Stimulated activated CD4-positive, alpha-beta T cell treated with anti-CD3 and anti-CD28 coated beads, Interleukin-1b, Interleukin-23, amount 100 ng/mL, for 1 hour (primary cell): ENCODE measurements around the gene MOV10.

Experiments used
- DNase-seq, 2 donors: peaks; one replicate each; pipeline ENCODE4 v3.0.0-alpha.2; 2020; ENCODE audit warnings: low read depth in 2 of 2

Gene MOV10

DNA sequence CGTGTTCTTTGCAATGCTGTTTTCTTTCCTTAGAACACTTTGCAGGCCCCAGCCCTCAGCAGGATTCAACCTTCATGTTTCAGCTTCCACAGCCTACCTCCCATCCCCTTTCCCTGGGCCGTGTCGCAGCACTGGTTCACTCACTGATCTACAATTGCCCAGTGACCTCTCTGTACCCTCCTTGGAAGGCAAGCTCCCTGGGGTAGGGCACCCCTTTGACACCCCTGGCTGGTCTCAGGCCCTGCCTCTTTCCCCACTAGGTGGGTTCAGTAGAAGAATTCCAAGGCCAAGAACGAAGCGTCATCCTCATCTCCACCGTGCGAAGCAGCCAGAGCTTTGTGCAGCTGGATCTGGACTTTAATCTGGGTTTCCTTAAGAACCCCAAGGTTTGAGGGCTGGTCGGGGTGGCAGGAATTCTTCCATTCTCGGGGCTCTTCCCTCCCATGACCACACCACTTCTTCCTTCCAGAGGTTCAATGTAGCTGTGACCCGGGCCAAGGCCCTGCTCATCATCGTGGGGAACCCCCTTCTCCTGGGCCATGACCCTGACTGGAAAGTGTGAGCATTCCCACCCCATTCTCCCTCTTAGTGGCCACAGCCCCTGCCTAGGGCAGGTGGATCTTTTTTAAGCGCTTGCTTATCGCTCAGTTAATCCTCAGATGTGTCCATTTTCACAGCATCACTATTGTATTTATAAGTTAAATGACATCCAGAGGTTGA, 25.1 kb downstream of the MOV10 start:
- DNase-seq, result no peak

DNA sequence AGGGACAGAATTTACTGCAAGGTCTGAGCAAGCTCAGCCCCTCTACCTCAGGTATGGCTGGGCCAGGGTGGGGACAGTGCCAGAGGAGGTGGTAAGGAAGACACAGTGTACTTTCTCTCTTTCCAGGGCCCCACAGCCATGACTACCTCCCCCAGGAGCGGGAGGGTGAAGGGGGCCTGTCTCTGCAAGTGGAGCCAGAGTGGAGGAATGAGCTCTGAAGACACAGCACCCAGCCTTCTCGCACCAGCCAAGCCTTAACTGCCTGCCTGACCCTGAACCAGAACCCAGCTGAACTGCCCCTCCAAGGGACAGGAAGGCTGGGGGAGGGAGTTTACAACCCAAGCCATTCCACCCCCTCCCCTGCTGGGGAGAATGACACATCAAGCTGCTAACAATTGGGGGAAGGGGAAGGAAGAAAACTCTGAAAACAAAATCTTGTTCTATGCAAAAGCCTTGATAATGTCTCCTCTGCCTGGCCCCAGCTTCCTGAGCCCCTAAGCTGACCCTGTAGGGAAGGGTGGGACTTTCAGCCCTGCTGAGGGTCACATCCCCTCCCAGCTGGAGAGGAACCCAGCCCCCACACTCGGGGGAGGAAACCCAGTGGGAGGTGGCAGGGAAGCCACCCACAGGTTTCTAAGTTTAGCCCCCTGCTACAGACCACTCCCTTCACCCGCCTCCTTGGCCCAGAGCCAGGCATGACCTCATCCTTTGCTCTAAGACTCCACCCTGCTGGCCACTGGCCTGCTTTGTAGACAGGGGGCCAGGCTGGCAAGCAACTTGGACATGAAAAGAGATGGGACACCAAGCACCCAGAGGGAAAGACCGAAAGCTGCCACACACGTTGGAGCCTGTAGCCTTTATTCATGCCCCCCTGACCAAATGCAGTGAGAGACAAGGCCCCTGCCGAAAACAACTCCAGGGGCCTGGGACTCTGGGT, 26.1 kb downstream of the MOV10 start:
- no peak for DNase-seq

DNA sequence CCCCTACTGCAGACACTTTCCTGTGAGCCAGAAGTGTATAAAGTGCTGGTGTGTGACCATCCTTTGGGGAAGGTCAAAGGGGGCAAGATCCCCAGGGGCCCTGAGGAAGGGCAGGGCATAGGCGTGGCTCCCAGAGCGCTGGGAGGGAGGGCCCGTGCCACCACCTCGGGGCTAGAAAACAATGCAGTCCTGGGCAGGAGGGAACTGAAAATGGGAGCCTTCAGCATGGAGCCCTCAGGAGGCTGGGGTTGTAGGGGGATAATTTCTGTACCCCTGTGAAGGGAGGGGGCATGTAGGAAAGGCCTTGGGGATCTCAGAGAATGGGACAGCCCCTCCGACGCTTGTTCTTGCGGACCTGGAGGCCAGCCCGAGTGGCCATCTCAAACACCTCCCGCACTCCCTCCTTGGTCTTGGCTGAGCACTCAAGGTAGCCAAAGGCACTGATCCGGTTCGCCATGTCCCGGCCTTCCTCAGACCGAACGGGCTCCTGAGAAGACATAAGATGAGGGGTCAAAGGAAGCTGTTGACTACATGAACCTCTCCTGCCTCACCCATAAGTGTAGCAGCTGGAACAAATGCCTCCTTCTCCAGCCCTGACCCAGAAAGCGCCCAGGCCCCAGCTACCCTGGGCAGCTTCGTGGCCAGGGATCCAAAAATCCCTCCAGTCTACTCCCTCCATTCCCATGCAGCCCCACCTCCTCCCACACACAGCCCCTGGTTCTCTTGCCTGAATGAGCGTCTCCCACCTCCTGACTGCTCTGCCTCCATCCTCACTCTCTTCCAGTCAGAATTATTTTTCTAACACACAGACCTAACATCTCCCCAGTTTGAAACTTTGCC, 27.0 kb downstream of the MOV10 start:
- DNase-seq, result no peak

DNA sequence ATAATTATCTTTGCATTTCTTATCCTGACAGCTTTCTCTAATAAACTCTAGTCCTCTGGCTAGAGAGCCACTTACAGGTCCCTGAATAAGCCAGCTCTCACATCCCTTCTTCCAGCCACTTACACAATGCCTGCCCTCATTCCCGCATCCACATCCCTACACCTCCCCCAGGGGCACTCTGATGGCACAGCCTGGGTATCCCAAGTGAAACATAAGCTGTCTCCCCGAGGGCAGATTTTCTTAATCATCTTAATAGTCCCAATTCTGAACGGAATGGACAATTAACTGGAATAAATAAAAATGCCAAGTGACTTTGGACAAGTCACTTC, 27.6 kb downstream of the MOV10 start:
- no peak for DNase-seq

DNA sequence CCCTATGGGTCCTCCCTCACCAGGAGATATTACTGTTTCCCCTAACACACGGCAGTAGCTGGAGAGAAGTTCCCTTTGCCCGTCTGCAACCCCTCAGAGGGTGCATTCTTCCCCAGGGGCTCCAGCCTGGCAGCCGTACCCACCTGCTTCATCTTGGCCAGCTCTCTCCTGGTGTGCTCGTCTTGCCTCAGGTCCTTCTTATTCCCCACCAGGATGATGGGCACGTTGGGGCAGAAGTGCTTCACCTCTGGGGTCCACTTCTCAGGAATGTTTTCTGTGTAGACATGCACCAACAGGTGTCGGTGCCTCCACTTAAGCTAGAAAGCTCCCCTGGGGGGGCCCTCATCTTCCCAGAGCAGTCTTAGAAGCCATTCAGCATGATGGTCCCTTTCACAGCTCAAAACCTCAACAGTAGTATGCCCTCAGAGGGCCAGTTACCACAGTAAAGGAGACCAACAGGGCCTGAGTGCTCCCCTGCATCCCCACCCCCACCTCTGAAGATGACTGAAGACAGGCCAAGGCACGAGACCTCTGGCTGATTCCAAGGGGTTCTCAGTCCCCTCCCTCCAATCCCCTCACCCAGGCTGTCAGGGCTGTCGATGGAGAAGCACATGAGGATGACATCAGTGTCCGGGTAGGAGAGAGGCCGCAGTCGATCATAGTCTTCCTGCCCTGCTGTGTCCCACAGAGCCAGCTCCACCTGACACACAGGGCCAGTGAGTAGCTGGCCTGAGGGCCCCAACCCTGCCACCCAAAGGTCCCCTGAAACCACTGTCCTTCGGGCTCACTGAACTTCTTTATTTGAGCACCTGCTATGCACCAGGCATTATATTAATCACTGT, 28.2 kb downstream of the MOV10 start:
- DNase-seq, result no peak

DNA sequence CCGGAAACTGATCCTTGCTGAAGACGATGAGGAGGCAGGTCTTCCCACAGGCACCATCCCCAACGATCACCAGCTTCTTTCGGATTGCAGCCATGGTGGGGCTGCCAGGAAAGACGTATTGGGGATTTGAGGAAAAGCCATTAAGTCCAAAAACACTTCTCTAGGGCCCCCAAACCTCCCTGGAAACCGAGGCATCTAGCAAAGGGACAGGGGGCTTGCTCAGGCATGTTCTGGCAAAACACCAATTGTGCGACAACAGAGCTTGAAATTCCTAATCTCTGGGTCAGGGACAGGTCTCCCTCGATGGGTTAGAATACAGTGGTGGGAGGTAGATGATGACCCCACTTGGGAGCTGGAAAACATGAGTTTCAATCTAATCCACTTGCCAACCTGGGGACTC, 29.2 kb downstream of the MOV10 start:
- DNase-seq, result no peak

DNA sequence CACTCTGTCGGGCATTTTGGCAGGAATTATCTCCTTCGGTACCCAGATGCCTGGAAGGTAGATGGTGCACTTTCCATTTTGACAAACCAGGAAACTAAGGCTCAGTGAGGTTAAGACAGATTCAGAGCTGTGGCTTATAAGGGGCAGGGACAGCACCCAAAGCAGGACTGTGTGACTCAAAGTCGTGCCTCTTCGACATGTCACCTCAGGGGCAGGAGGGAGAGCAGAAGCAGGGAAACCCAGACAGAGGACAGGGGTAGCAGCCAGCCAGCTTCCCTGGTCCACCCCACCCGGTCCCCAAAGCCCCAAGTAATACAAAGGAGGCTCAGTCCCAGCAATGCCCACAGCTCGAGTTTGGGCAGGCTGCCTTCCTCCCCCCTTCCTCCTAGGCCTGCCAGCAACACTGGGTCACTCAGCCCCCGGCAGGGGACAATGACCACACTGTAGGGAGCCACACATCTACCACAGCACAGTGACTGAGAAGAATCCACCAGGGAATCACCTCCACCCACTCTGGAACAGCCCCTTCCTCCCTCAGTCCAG, 30.0 kb downstream of the MOV10 start:
- DNase-seq, result no peak

DNA sequence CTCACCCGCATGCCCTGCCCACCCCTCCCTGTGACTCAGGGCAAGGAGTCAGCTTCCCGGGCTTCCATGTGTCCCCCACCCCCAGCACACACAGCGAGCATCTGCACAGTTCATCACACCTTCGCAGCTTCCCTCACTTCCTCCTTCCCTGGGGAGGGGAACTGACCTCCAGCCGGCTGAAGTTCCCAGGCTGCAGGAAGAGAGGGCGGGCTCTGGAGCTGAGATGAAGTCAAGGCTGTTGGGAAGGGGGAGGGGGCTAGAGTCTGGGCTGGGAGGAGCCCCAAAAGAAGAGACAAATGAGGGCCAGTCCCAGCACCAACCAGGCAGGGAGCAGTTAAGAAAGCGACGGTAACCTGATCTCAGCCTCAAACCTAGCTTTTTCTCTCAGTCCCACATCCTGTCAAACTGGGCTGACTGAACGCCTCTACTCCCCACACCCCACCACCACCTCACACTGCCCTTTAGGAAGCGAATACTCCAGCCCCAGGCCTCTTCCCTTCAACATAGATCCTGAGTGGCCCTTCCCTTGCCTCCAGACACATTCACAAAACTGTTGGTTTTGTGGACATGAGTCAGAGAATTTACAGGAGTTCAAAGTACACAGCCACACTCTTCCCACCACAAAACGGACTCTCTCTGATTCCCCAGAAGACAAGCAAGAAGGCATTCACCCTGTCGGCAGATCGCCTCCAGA, 30.6 kb downstream of the MOV10 start:
- DNase-seq, result no peak

DNA sequence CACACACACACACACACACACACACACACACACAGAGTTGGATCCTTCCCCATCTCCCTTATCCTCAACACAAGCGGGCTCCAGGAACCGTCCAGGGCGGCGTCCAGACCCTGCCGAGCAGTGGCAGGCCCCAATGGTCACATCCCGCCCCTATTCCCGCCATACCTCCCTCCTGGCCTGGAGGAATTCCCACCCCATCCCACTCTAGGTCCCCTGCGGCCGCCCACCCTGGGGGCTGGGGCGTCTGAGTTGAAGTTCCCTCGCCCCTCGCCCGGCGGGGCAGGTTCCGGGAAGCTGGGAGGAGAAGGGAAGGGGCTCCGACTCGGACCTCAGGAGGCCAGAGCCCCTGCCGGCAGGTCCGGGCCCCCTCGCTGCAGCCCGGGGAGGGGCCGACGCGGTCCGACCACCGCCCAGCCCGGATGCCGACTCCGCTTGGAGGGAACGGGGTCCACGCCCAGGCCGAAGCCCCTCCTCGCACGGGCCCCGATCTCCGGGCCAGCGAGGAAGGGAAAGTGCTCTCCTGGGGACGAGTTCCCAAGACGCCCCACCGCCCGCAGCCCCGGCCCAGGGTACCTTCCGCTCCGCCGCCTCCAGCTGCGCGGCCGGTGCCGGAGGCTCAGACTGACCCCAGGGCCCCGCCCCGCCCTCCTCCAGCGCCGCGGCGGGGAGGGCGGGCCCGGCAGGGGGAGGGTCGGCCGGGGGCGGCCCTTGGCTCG, 32.2 kb downstream of the MOV10 start, which contains the start of gene RHOC:
TSS of gene RHOC (minus strand) at position 623 of the 716 bp plus-strand sequence. CDS start 3,328 bp downstream, outside the sequence.
- DNase-seq, result no peak

DNA sequence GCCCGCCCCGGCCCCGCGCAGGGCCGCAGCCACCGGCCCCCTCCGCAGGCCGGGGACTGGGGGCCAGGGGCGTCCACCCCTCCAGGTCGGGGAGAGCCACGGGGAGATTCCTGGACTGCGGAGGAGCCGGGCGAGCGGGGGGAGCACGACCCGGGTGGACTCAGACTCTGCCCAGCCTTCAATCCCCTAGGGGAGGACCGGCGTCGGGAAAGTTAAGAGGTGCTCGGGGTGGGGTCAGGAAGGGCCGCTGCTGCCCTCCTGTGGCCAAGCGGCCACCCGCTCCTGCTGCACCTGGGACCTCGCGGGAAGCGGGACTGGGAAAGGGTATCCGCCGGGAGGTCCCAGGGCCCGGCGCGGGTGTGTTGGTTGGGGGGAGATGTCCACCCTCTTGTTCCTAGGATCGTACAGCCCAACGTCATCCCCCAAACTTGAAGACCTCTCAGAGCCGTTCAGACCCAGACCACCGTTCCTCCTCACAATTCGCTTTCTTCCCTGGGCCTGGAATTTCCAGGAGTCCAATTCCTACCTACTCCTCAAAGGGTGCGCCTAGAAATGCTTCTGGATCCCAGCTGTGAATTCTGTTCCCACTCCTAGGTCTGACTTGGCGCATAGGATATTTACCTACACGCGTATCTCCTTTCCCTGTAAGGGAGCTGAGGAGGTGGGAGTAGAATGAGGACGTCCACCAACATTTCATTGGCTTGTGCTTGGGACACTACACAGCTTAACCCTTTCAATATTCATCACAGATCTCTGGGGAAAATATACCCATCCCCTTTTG, 33.0 kb downstream of the MOV10 start:
- no peak for DNase-seq

DNA sequence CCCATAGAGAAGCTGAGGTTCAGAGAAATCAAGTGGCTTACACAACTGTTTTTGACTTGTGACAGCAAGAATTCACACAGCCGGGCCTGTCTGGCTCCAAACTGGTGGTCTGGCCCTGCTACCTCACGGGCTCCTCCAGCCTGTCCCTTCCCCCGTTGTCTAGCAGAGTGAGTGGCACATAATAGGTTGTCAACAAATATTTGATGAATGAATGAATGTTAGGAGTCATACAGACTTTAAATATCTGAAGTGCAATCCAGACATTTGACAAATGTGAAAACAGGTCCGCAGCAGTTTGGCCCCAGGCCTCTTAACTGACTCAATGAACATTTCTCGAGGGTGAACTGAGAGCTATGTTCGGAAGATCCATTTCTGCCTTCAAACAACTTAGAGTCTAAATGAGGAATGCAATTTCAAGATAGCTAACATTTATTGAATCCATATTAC, 33.6 kb downstream of the MOV10 start:
- DNase-seq, result no peak

DNA sequence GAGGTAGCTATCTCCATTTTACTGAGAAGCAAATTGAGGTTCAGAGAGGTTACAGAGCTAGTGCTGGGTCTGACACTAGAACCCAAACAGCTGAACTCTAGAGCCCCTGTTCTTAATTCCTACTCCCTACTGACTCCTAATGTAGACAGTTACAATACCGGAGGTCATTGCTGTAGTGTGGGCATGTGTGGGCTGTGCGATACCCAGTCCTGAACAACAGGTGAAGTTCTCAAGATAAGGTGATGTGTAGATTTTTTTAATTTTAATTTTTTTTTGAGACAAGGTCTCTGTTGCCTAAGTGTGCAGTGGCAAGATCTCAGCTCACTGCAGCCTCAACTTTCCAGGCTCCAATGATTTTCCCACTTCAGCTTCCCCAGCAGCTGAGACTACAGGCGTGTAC, 34.0 kb downstream of the MOV10 start:
- no peak for DNase-seq

DNA sequence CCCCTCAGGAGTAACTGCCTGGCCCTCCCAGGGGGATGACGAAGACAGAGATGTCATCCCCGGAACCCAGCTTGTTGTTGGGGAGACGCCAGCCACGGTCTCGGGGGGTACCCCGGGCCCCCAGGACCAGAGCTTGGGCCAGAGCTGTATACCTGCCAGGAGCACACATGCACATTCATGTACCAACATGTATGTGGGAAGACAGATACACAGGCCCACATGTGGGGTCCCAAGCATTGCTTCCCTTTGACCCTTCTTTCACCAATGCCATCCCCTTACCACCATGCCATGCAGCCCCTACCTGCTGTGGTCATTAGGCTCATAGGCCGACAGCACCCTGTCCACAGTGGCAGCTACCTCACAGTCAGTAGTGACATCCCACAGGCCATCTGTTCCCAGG, 35.7 kb downstream of the MOV10 start:
- no peak for DNase-seq

DNA sequence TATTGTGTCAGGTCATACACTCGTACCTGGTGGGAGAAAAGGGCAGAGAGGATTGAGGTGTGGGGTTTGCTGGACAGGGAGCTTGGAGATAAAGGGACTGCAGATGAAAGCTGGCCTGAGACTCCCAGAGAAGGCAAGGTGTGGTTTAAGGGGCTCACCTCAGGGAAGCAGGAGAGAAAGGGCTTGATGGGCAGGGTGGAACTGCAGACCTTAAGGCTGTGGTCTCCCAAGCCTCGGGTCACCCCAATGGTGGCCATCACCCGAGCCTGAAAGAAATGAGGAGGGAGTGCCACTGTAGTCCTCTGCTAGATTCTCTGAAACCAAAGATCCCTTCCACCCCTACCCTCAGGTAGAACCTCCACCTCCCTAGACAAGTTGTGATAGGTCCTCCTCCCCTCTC, 36.1 kb downstream of the MOV10 start:
- no peak for DNase-seq

DNA sequence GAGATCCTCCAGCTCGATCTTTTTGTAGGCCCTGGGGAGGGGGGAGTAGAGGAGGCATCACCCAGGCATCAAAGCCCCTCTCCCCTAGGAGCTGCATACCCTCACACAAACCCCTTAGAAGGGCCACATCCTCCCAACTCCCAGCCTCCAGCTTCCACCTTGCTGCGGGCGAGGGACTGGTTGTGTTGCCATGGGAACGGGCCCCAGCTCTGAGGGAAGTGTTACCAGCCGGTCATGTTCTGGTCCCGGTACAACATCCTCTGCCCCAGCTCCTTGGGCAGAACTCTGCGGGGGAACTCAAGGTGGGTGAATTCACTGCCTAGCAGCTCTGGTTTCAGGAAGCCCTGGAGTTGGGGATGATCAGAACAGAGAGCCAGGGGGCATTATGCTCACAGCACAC, 36.6 kb downstream of the MOV10 start:
- DNase-seq, result no peak

DNA sequence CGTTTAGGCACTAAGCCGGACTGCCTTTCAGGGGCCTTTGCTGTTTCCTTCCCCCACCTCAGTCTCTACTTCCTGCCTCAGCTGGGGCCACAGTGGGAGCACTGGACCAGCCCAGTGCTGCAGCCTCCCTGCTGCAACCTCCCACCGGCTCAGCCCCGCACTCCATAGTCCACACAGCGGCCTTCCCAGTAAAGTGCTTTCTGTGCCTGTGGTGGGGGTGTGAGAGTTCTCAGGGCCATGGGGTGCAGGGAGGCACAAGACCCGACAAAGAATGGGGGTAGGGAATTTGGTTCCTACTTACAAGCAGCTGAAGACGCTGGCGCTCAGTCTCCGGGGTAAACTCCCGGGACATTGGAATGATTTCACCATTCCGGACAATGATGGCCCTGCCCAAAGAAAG, 37.2 kb downstream of the MOV10 start:
- no peak for DNase-seq

DNA sequence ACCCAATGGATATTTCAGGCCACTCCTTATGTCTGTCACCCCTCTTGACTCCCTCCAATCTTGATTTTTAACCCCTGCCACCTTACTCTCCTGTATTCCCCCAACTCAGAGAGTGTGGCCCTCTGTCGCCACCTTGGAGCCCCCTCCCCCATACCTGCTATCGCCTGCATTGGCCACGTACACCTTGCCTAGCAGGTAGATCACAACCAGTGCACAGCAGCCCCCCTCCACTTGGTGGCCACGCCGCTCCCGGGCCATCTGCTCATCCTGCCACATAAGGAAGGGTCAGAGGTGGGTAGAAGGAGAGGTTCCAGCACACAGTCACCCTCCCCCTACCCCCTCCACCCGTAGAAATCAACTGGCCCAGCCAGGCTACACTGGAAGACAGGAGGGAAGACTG, 37.7 kb downstream of the MOV10 start:
- DNase-seq, result no peak

DNA sequence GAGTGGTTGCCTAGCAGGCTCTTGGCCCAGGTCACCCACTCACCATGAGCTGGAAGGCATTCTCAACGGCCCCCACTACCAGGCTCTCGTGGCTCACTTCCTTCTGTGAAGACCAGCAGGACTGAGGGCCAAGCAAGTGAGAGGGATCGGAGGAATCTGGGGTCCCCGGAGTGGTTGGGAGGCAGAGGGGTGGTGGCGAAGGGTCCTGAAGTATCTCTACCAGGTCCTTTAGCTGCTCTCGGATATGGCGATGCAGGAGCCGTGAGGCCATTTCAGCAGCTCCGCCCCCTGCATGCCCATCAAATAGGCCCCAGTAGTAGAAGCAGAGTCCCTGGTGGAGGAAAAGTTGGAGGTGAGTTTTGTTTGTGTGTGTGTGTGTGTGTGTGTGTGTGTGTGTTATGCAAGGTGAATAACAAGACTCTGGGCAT, 38.3 kb downstream of the MOV10 start:
- no peak for DNase-seq
